ENCODE data around the gene MAPK8IP3.

Gene MAPK8IP3

GRCh38 chr16:1770328-1771187, 64.6 kb downstream of the MAPK8IP3 start:
- no peak for DNase-seq
- TF ChIP-seq POLR2A (IDR thresholded peaks at IDR 0.05; ENCODE audit: low read length) = no peak
- TF ChIP-seq GATA1 (IDR thresholded peaks at IDR 0.05; ENCODE audit: low read depth, low read length) = no peak

GRCh38 chr16:1771188-1771863, 65.3 kb downstream of the MAPK8IP3 start, which contains the start of gene NME3:
Gene NME3, minus strand, starts transcription at chr16:1771543. Its CDS starts 9 bp downstream, at chr16:1771534.
- DNase-seq = peak; percentile 83 to 84

GRCh38 chr16:1771864-1772361, 65.9 kb downstream of the MAPK8IP3 start:
- no peak for DNase-seq
- TF ChIP-seq GATA1 (IDR thresholded peaks at IDR 0.05; ENCODE audit: low read depth, low read length) (no peak), POLR2A (IDR thresholded peaks at IDR 0.05; ENCODE audit: low read length) (no peak)

More at GRCh38 chr16:1771188-1771863, 65.3 kb downstream of the MAPK8IP3 start, which contains the start of gene NME3:
- TF ChIP-seq GATA1 (IDR thresholded peaks at IDR 0.05; ENCODE audit: low read depth, low read length) (no peak), POLR2A (IDR thresholded peaks at IDR 0.05; ENCODE audit: low read length) (no peak)

GRCh38 chr16:1772362-1772907, 66.4 kb downstream of the MAPK8IP3 start, which contains the start of gene EME2:
Gene EME2, plus strand, starts transcription at chr16:1772810. Its CDS starts 418 bp downstream, at chr16:1773228.
- peak; percentile 75 to 81 for DNase-seq
- TF ChIP-seq GATA1 (IDR thresholded peaks at IDR 0.05; ENCODE audit: low read depth, low read length) (no peak), POLR2A (IDR thresholded peaks at IDR 0.05; ENCODE audit: low read length) (no peak)

- peak; percentile 93 to 94 for DNase-seq
- TF ChIP-seq POLR2A (IDR thresholded peaks at IDR 0.05; ENCODE audit: low read length) (peak; percentile 71), GATA1 (IDR thresholded peaks at IDR 0.05; ENCODE audit: low read depth, low read length) (no peak)
These were observed 67.1 kb downstream of the MAPK8IP3 start, which contains the start of gene MRPS34 for GRCh38 chr16:1772908-1773702. Gene MRPS34, minus strand, starts transcription at chr16:1773134. Its CDS starts 15 bp downstream, at chr16:1773119.

GRCh38 chr16:1773703-1774447, 67.9 kb downstream of the MAPK8IP3 start:
- TF ChIP-seq GATA1 (IDR thresholded peaks at IDR 0.05; ENCODE audit: low read depth, low read length) = no peak
- no peak for TF ChIP-seq POLR2A (IDR thresholded peaks at IDR 0.05; ENCODE audit: low read length)
- DNase-seq = peak; percentile 51 to 65

- DNase-seq = no peak
- TF ChIP-seq POLR2A (IDR thresholded peaks at IDR 0.05; ENCODE audit: low read length) (no peak), GATA1 (IDR thresholded peaks at IDR 0.05; ENCODE audit: low read depth, low read length) (no peak)
These were observed 68.4 kb downstream of the MAPK8IP3 start for GRCh38 chr16:1774448-1774780.

- no peak for TF ChIP-seq POLR2A (IDR thresholded peaks at IDR 0.05; ENCODE audit: low read length)
- TF ChIP-seq GATA1 (IDR thresholded peaks at IDR 0.05; ENCODE audit: low read depth, low read length) = no peak
- DNase-seq = no peak
These were observed 69.2 kb downstream of the MAPK8IP3 start for GRCh38 chr16:1775006-1775845.

- TF ChIP-seq POLR2A (IDR thresholded peaks at IDR 0.05; ENCODE audit: low read length) (no peak), GATA1 (IDR thresholded peaks at IDR 0.05; ENCODE audit: low read depth, low read length) (no peak)
These were observed 70.1 kb downstream of the MAPK8IP3 start for GRCh38 chr16:1775846-1776671.

GRCh38 chr16:1776672-1776955, 70.6 kb downstream of the MAPK8IP3 start:
- TF ChIP-seq POLR2A (IDR thresholded peaks at IDR 0.05; ENCODE audit: low read length) (no peak), GATA1 (IDR thresholded peaks at IDR 0.05; ENCODE audit: low read depth, low read length) (no peak)
- DNase-seq = no peak

More at GRCh38 chr16:1775846-1776671, 70.1 kb downstream of the MAPK8IP3 start:
- no peak for DNase-seq

- no peak for TF ChIP-seq GATA1 (IDR thresholded peaks at IDR 0.05; ENCODE audit: low read depth, low read length)
- no peak for TF ChIP-seq POLR2A (IDR thresholded peaks at IDR 0.05; ENCODE audit: low read length)
- no peak for DNase-seq
These were observed 71.0 kb downstream of the MAPK8IP3 start for GRCh38 chr16:1776991-1777374.

All from erythroblast (primary cell).